Measurements from ENCODE around the gene SCG5.

The SCG5 gene

DNA sequence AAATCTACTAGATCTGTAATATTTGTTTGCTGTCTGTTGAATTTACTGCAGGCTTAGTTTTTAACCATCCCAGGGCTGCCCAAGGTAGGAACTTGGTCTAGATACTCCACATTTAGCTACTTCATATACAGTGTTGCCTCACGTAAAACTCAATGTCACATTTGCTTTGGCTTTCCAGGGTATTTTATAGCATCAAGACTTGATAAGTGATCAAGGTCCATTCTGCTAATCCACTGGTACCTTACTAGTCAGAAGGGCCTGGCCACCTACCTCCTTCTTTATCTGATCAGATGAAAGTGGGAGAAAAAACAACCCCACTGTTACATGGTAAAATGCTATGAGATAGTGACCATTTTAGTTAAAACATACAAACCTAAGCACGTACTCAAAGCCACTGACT lies 50.8 kb downstream of the SCG5 start:
- DNase-seq: no peak

DNA sequence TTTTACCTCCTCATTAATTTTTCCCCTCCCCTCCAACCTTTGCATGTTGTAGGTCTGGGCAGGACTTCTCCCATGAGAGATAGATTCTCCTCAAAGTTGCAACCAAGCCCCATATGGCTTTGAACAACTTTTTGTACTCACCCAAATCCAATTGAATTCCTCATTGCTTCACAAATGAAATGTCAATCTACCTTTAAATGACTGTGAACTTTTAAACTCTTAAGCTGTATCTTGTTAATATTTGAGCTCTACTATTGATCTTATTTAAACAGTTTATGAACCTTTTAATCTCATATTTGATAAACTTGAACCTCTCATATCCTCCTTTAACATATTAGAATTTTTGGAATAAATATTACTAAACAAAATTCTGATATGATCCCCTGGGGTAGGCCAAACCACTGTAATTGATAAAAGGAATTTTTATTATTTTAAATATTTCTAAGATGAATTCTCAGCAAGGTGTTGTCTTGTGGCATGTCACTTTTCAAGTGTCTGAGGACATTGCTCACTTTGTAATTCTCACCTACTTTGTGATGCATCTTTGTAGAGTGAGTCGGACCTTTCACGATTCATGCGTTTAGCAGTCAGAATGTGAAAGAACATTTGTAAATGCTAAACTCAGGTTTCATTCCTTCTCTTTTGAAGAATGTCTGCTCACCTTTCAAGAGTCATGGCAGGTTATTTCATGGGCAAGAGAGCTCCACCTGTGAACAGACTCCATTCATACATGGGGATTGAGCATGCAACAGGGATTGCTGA lies 52.9 kb downstream of the SCG5 start:
- DNase-seq: no peak

DNA sequence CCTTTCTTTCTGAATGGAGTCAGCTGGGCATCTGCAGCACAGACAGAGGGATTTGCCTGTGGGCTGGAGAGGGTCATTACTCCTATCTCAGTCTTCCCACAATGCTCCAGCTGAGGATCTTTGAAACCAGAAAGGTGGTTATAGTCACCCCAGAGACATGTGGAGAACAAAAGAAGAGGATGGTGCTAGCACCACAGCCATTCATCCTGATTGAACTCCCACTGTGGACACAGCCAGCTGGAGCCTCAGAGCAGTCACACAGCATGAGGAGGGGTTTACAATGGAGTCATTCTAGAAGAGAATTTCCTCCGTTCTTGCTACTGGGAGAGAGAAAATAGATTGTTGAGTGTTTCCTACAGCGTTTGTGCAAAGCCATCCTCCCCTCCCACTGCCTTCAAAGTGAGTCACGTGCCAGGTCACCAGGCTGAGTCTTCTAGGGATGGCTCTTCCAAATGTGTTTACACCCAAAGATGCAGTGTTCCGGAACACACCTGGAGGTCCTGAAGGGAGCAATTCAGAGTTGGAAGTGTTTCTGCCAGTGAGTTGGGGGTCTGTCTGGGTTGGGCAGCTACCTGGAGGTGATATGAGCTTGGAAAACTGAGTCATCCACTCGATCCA lies 57.4 kb downstream of the SCG5 start:
- DNase-seq: no peak

DNA sequence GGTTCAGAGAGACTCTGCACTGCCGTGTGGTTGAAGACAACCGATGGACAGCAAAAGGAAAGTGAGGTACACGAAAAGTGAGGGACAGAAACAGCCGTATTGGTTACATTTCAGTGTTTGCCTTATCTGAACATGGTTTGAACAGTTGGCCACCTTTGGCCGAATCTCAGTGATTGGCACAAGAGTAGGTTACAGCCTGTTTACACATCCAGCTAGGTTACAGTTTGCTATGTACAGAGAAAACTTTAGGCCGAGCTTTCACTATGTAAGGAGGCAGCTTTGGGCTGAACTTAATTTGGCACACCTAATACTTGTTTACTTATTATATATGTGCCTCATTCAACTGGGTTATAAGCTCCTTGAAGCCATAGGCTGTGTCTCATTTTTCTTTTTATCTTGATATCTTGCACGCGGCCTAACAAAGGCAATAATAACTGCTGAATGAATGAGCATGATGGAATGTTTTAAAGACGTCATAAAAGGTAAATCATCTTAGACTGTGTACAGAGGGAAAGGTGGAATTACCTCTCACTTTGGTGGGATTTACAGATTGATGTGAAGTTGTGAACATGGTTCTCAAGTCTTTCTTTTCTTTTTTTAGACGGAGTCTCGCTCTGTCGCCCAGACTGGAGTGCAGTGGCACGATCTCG lies 59.1 kb downstream of the SCG5 start:
- no peak for DNase-seq

- no peak for DNase-seq
Observed at GRCh38 chr15:32701863-32702262, 60.4 kb downstream of the SCG5 start.

DNA sequence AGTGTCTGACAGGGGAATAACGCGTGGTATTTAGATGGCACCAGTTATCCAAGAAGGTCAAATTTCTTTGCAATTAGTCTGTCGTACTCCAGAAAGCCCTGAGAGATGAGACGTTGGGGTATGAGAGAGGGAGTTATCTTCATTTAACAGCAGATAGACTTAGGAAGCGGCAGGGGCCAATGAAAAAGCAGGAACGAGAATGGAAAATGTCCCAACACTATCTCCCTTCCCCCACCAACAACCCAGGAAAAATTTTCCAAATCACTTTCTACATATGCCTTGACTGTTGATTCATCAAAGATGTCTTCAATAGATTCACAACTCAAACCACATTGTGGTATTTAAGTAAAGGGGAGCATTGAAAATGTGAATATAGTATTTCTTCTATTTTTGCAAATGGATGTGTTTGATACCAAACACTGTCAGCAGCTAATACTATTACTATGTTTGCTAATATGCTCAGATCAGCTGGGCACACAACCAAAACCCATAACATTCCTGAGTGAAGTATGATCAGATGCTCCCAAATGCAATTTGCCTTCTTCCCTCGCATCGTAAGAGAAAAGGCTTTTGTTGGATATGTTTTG lies 63.0 kb downstream of the SCG5 start:
- DNase-seq: no peak

GRCh38 chr15:32705446-32705845 lies 63.9 kb downstream of the SCG5 start:
- no peak for DNase-seq

- DNase-seq: no peak
Observed at GRCh38 chr15:32706704-32707103, 65.2 kb downstream of the SCG5 start.

DNA sequence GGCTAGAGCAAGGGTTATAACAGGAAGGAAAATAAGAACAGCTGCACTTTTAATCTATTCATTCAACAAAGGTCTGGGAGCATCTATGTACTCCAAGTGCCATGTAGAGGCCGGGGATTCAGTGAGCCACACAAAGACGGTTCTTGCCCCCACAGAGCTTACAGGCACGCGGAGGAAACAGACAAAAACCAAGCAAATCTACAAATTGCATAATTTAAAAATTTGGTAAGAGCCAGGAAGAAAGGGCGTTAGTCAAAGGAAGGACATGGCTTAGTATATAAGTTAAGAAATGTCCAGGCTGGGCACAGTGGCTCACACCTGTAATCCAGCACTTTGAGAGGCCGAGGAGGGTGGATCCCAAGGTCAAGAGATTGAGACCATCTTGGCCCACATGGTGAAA lies 65.9 kb downstream of the SCG5 start:
- no peak for DNase-seq

GRCh38 chr15:32709295-32710033 lies 68.0 kb downstream of the SCG5 start:
- DNase-seq: no peak

DNA sequence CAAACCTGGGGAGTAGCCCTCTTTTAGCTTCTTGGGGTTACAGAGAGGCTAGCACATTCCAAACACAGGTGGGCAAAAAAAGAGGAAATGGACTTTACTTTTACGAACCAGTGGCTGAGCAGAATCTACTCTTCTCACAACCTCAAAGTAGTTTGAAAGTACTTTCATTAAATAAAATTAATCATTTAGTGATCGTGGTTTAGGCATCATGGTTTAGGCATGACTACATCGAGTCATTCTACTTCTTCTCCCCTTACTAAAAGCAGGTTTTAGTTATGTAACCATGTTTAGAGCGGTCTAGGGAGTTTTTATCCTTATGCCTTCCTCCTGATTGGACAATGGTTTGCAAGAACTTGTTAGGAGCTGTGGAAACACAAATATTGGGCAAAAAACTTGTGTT lies 73.8 kb downstream of the SCG5 start:
- DNase-seq: no peak

DNA sequence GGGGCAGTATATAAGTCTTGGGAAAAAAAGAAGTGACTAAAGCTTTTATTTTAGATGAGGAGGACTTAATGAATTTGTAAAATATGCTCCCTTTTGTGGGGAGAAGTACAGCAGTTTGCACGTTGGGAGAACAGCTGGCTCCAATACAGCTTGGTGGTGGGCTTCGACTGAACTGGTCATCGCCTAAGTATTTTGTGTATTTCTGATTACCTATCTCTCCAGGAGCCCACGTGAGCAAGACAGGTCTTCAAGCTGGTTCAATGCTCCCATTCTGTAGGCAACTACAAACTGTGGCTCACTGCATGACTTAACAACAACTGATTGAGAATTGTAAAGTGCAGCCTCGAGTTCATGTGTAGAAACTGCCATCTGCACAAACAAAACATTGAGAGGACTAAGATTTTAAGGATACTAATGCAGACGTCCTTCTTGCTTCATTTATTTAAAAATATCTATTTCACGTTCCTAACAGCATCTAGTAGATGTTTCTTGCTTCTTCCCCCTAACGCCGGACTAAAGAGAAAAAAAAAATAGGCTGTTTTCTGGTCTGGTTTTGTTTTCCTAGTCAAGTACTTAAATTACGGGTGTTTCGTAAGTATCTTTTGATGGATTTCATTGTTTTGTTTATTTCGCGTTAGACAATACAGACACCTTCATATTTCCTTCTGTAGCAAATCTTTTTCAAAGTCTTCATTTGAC lies 74.9 kb downstream of the SCG5 start:
- DNase-seq: no peak

DNA sequence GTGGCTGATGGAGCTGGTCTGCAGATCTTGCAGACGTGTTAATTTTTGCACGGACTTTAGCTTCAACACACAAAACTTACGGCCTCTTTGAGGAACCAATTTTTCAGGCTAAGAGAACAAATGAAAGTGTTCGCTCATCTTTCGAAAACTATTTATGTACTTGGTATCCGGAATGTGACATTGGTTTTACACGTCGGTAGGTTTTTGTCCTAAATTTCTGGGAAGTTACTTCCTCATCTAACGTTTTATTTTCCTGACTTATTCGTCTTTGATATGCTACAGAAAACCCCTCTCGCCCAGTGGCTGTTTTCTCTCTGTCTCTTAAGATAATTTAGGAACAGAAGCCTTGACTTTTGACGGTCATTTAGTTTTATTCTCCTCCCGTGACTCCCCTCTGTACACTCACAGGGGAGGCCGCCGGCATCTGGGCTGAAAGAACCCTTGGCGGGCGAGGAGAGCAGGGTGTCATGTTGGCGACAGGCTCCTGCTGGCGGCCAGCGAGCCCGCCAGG lies 75.5 kb downstream of the SCG5 start:
- DNase-seq: no peak

GRCh38 chr15:32717426-32718226 lies 76.1 kb downstream of the SCG5 start, which contains the start of gene GREM1:
GREM1 (plus strand) TSS chr15:32718004; CDS start chr15:32730691, 12,687 bp downstream.
- no peak for DNase-seq

DNA sequence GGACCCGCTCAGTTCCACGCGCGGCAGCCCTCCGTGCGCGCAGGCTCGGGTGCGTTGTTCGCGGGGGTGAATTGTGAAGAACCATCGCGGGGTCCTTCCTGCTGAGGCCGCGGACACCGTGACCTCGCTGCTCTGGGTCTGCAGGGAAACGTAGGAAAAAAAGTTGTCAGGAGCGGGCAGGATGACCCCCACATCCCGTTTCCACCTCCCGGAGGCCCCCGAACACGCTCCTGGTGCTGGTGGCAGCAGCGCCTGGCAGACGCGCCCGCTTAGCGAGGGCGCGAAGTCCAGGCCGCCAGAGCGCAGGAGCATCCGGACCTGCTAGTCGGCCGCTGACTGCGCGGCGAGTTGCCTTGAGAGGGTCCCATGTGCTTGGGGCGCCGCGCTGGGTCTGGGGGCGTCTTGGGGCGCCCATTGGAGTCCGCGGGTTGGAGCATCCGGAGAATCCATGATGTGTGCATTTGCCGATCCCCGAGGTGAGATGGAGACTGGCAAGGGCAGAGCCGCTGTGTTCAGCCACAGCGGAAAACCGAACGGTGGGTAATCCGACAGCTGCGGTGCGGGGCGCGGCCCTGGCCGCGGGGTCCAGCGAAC lies 76.8 kb downstream of the SCG5 start:
- no peak for DNase-seq

GRCh38 chr15:32718821-32719716 lies 77.6 kb downstream of the SCG5 start:
- no peak for DNase-seq

DNA sequence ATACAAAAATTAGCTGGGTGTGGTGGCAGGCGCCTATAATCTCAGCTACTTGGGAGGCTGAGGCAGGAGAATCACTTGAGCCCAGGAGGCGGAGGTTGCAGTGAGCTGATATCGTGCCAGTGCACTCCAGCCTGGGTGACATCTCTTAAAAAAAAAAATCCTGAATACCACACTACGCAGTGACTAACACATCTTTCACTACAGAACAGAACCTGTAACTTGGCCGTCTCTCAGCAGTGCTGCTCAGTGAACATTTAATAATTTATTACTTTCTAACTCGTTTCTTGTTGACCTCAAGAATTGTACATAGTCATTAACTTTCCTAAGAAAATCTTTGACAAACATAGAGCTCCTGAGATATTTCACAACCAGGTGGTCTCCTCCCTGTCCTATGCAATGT lies 80.1 kb downstream of the SCG5 start:
- no peak for DNase-seq

DNA sequence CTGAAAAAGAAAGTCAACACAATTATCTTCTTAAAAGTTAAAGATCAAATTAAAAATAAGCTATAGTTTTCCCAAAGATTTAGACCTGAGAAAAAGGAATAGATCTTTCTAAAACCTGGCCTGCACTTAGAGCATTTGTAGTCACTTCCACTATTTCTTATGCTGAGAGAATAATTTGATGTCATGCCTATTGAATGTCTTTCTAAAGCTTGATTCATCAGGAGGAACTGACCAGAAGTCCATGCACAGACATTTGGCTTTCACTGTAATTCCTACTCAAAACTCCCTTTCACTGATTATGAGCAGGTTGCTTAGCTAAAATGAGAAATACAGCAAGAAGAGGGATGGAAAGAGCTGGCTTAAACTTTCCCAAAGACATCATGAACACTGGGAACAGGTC lies 80.6 kb downstream of the SCG5 start:
- DNase-seq: no peak

DNA sequence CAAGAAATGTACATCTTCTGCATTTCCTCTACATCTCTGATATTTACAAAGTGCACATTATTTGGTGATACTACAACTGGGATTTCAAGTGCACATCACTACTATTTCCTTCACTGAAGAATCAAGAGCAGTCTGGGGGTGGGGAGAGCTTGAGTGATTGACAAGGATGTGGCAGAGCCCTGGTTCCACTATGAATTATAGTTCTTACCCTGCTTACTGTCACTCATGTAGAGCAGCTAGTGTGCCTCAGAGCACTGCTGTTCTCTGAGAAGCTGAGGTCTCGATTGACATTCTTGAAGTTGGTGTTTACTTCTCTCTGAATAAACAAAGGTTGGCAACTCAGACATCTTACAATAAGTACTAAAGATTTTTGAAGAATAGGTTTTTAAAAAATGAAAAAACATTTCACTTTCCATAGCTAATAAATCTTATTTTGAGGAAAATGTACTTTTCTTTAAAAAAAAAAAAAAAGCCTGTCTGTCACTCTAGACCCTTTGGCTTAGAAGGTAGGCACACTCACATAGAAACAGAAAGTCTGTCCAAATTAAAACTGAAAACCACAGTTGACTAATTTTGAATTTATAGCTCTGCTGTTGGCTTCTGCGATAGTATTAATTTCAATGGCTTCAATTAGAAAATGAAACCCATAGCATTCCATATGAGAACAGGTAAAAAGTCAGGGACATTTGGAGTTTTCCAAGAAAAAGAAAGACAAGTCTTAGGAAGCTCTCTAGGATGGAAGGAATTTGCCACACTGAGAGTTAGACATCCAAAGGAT lies 81.8 kb downstream of the SCG5 start:
- DNase-seq: no peak
